ENCODE measurements around the gene NCAPG2.

Gene NCAPG2

DNA sequence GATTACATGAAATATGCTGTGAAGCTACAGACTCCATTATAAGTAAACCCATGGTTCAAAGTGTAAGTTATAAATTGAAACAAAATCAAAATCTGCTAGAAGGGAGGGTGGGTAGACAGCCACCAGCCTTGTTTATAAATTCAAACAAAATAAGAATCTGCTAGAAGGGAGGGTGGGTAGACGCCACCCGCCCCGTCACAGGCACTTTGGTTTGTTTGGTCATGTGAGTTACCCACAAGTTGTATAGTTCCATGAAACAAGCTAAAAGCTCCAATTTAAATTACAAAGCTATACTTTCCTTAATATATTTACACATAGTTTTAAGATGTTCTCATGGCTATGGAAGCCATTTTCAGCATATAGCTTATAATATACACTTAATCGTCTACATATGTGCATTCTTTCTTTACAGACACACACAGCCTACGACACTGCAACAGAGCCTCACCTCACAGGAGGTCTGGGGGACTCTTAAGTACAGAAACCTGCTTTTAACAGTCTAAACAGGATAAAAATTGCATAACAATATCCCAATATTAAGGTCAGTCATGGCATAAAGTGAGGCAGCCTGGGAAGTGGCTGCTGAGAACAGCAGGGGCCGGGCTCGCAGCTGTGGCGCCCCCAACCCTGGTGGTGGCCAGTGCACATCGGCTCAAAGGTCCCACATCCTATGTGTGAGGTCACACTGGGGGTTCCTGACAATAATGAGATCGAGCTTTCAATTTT lies 28.1 kb upstream of the NCAPG2 start:
- Histone ChIP-seq H3K9me3 (ENCODE audit: insufficient read depth, low read length, severe bottlenecking) (no peaks in the 10 kb centered on the region), H3K4me2 (ENCODE audit: insufficient read depth, low read length) (no peak overlapping the region), H3K27ac (ENCODE audit: low read length) (no peak overlapping the region), H3K9ac (ENCODE audit: low read depth, low read length) (no peak overlapping the region), H2AFZ (ENCODE audit: low read depth, low read length) (no peak overlapping the region), H3K79me2 (ENCODE audit: insufficient read depth, low read length) (no peaks in the 10 kb centered on the region), H3K27me3 (ENCODE audit: insufficient read depth, low read length, poor library complexity) (no peaks in the 10 kb centered on the region), H3K4me1 (ENCODE audit: insufficient read depth, low read length) (no peaks in the 10 kb centered on the region), H3K36me3 (ENCODE audit: insufficient read depth, low read length) (peaks cover 72% of the 10 kb centered on the region), H4K20me1 (ENCODE audit: insufficient read depth, low read length) (no peaks in the 10 kb centered on the region), H3K4me3 (ENCODE audit: low read depth in 1 of 2, low read length in 2 of 2) (no peak overlapping the region)
- TF ChIP-seq, protein P1, sequence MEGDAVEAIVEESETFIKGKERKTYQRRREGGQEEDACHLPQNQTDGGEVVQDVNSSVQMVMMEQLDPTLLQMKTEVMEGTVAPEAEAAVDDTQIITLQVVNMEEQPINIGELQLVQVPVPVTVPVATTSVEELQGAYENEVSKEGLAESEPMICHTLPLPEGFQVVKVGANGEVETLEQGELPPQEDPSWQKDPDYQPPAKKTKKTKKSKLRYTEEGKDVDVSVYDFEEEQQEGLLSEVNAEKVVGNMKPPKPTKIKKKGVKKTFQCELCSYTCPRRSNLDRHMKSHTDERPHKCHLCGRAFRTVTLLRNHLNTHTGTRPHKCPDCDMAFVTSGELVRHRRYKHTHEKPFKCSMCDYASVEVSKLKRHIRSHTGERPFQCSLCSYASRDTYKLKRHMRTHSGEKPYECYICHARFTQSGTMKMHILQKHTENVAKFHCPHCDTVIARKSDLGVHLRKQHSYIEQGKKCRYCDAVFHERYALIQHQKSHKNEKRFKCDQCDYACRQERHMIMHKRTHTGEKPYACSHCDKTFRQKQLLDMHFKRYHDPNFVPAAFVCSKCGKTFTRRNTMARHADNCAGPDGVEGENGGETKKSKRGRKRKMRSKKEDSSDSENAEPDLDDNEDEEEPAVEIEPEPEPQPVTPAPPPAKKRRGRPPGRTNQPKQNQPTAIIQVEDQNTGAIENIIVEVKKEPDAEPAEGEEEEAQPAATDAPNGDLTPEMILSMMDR (IDR thresholded peaks at IDR 0.05; ENCODE audit: borderline replicate concordance, extremely low read depth, low read length, poor library complexity, severe bottlenecking) = no peak
- TF ChIP-seq EZH2 (IDR thresholded peaks at IDR 0.05; ENCODE audit: borderline replicate concordance, low read depth, low read length, severe bottlenecking) = no peak
- DNase-seq (no peak), ATAC-seq (ENCODE audit: insufficient read depth, low read depth) (no peak)

DNA sequence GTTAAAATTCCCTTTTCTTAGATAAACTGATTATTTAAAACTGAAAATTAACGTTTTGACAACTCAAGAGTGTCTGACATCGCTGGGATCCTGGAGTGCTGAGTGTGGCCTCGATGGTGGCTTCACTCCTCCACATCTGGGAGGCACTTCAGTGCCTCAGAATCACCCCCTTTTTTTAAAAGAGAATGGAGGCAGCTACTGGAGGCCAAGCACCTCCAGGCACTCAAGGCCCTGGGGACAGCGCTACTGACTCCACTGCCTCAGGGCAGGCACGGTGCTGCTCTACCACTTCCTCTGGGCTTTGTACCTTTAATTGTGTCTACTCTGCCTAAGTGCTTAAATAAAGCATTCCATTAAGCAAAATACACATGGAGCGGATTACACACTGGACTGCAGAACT lies 27.2 kb upstream of the NCAPG2 start:
- peaks cover 63% of the 10 kb centered on the region for H3K36me3 ChIP-seq (ENCODE audit: insufficient read depth, low read length)
- H3K27ac ChIP-seq (ENCODE audit: low read length) = no peak overlapping the region
- no peaks in the 10 kb centered on the region for H3K4me1 ChIP-seq (ENCODE audit: insufficient read depth, low read length)
- H3K9me3 ChIP-seq (ENCODE audit: insufficient read depth, low read length, severe bottlenecking) = no peaks in the 10 kb centered on the region
- no peak overlapping the region for H3K4me2 ChIP-seq (ENCODE audit: insufficient read depth, low read length)
- no peaks in the 10 kb centered on the region for H4K20me1 ChIP-seq (ENCODE audit: insufficient read depth, low read length)
- no peak overlapping the region for H2AFZ ChIP-seq (ENCODE audit: low read depth, low read length)
- ATAC-seq (ENCODE audit: insufficient read depth, low read depth) (no peak), DNase-seq (no peak)
- no peaks in the 10 kb centered on the region for H3K79me2 ChIP-seq (ENCODE audit: insufficient read depth, low read length)
- no peak overlapping the region for H3K4me3 ChIP-seq (ENCODE audit: low read depth in 1 of 2, low read length in 2 of 2)
- no peak overlapping the region for H3K9ac ChIP-seq (ENCODE audit: low read depth, low read length)
- H3K27me3 ChIP-seq (ENCODE audit: insufficient read depth, low read length, poor library complexity) = no peaks in the 10 kb centered on the region
- TF ChIP-seq, protein P1 (IDR thresholded peaks at IDR 0.05; ENCODE audit: borderline replicate concordance, extremely low read depth, low read length, poor library complexity, severe bottlenecking) = no peak
- no peak for TF ChIP-seq EZH2 (IDR thresholded peaks at IDR 0.05; ENCODE audit: borderline replicate concordance, low read depth, low read length, severe bottlenecking)

DNA sequence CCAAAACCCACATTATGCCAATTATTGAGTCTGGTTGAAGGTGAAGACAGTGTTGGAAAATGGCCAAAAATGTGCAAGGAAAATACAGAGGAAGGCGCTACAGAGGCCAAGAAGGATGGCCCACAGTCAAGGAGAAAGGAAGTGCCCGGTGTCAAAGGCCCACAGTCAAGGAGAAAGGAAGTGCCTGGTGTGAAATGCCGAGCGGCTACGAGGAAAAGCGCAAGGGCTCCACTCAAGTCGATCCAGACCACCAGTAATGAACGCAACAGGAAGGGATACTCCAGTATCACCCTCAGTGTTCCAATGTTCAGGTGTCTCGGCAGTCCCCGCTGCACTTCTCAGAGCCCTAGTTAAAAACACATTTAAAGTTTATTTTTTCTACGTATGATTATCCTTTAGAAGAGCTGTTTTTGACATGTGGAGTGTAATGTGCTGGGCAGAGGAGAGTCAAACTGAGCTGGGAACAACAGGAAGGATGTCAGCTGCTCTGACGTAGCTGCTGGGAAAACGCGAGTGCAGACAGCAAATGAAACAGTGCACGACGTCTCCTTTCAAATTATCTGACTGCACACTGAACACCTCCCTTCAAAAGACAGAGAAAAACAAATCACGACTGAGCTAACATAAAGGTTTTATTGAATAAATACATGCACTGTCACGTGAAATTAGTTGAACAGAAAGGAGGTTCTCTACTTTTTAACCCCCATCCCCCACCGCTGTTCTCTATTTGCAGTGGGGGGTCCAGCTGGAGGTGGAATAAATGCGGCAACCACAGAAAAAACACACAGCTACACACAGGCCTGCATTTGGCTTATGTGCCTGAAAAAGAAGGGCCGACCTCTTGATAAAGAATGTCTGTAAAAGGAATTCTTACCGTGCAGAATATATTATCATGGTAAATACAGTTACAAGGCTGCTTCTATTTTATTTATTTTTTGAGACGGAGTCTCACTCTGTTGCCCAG lies 26.1 kb upstream of the NCAPG2 start:
- no peak for TF ChIP-seq EZH2 (IDR thresholded peaks at IDR 0.05; ENCODE audit: borderline replicate concordance, low read depth, low read length, severe bottlenecking)
- TF ChIP-seq, protein P1 (IDR thresholded peaks at IDR 0.05; ENCODE audit: borderline replicate concordance, extremely low read depth, low read length, poor library complexity, severe bottlenecking) = no peak

More for the DNA sequence above, 26.1 kb upstream of the NCAPG2 start:
- Histone ChIP-seq H3K27ac (ENCODE audit: low read length) (no peak overlapping the region), H4K20me1 (ENCODE audit: insufficient read depth, low read length) (no peaks in the 10 kb centered on the region), H3K4me2 (ENCODE audit: insufficient read depth, low read length) (no peak overlapping the region), H3K79me2 (ENCODE audit: insufficient read depth, low read length) (no peaks in the 10 kb centered on the region), H3K9ac (ENCODE audit: low read depth, low read length) (no peak overlapping the region), H2AFZ (ENCODE audit: low read depth, low read length) (no peak overlapping the region), H3K9me3 (ENCODE audit: insufficient read depth, low read length, severe bottlenecking) (no peaks in the 10 kb centered on the region), H3K4me3 (ENCODE audit: low read depth in 1 of 2, low read length in 2 of 2) (no peak overlapping the region), H3K36me3 (ENCODE audit: insufficient read depth, low read length) (peaks cover 53% of the 10 kb centered on the region), H3K4me1 (ENCODE audit: insufficient read depth, low read length) (no peaks in the 10 kb centered on the region), H3K27me3 (ENCODE audit: insufficient read depth, low read length, poor library complexity) (no peaks in the 10 kb centered on the region)
- ATAC-seq (ENCODE audit: insufficient read depth, low read depth) (no peak), DNase-seq (no peak)
